Activated T-cell treated with anti-CD3 and anti-CD28 coated beads, Interleukin-2, amount 50 U/mL, for 72 hours (primary cell): Measurements from ENCODE around the gene ADAMTS17. TPM values are rescaled to one million over a fixed set of nuclear protein-coding genes. Genes with fewer than 3 reads are reported as not detected.

Experiments used
- ATAC-seq, 2 donors: fragments of 150-1000 bp; cut with Tn5 transposase; replicated peaks in 1 of 2; 2 replicates each; pipeline ENCODE4 v1.10.0; 2021; ENCODE audit warnings: moderate library complexity in 2 of 2, mild to moderate bottlenecking in 1 of 2
- DNase-seq, 2 donors: peaks; one replicate each; pipeline ENCODE4 v3.0.0; 2021 to 2022; ENCODE audit warnings: mixed read lengths in 1 of 2
- H3K27ac Mint-ChIP-seq: one replicate; pipeline ENCODE4 v1.8.0; 2022; ENCODE audit warnings: mild to moderate bottlenecking, moderate library complexity, mixed read lengths
- H3K27me3 Mint-ChIP-seq: one replicate; pipeline ENCODE4 v1.8.0; 2022; ENCODE audit warnings: low read depth, mixed read lengths
- H3K36me3 Mint-ChIP-seq, 2 donors: one replicate each; pipeline ENCODE4 v1.8.0; 2022; ENCODE audit warnings: mixed read lengths in 2 of 2, mild to moderate bottlenecking in 1 of 2; ENCODE audit not compliant: insufficient read depth in 2 of 2
- H3K4me1 Mint-ChIP-seq: one replicate; pipeline ENCODE4 v1.8.0; 2022; ENCODE audit warnings: low read depth, mixed read lengths
- H3K4me3 Mint-ChIP-seq, 2 donors: one replicate each; pipeline ENCODE4 v1.8.0; 2022; ENCODE audit warnings: mild to moderate bottlenecking in 2 of 2, mixed read lengths in 2 of 2, moderate library complexity in 2 of 2
- H3K9me3 Mint-ChIP-seq, 2 donors: one replicate each; pipeline ENCODE4 v1.8.0; 2022; ENCODE audit warnings: mixed read lengths in 2 of 2
- total RNA-seq, 2 donors: library from RNA; stranded (reverse); gene quantifications; one replicate each; pipeline ENCODE4 v1.2.3, GENCODE V29; 2022

The ADAMTS17 gene
- total RNA-seq, 2 donors from 2014 or later, result 2.4 to 2.6 TPM

- DNase-seq (no peak), ATAC-seq (no peak)
- H3K9me3 Mint-ChIP-seq, result no peaks in the 10 kb centered on the region
- H3K27me3 Mint-ChIP-seq, result no peaks in the 10 kb centered on the region
- no peak overlapping the region for H3K4me3 Mint-ChIP-seq
- no peaks in the 10 kb centered on the region for H3K4me1 Mint-ChIP-seq
- H3K27ac Mint-ChIP-seq, result no peak overlapping the region
- H3K36me3 Mint-ChIP-seq, result no peaks in the 10 kb centered on the region
These were observed 236.7 kb downstream of the ADAMTS17 start for GRCh38 chr15:100105101-100105500.

DNA sequence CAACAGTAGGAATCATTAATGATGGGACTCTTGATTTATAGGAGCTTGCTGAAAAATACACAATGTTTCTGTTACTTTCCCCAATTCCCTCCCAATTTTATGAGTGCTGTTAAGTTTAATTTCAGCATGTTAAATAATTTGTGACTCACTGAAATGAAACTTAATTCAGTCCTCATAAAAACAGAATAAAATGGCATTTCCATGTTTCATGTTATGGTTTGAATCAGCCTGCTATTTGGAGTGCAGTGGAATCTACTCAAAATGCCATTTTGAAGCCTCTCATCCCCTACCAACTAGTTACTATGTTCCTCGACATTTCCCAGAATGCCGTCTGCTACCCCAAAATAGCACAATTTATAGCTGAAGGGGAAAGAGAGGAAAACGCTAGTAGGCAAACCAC is 237.5 kb downstream of the ADAMTS17 start:
- Mint-ChIP-seq H3K27ac (no peak overlapping the region), H3K36me3 (no peaks in the 10 kb centered on the region), H3K4me3 (no peak overlapping the region), H3K4me1 (no peaks in the 10 kb centered on the region), H3K27me3 (no peaks in the 10 kb centered on the region), H3K9me3 (no peaks in the 10 kb centered on the region)
- DNase-seq (no peak), ATAC-seq (no peak)

DNA sequence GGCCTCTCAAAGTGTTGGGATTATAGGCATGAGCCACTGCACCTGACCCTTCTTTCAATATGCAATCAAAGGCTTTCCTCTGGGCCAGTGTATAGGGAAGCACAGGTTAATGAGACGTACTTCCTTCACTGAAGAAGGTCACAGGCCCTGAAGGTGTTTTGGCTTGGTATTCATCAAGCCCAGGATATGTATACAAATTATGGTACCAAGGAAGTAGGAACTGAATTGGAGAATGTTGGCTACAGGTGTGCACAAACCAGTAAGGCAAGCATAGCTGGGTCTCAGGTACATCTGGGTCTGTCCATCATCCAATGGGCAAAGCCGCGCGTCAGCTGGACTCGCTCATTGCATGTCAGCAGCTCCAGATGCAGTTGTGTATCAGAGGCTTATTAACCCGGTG is 237.9 kb downstream of the ADAMTS17 start:
- Mint-ChIP-seq H3K4me3 (no peak overlapping the region), H3K36me3 (no peaks in the 10 kb centered on the region), H3K9me3 (no peaks in the 10 kb centered on the region), H3K27me3 (no peaks in the 10 kb centered on the region), H3K27ac (no peak overlapping the region), H3K4me1 (no peaks in the 10 kb centered on the region)
- DNase-seq (no peak), ATAC-seq (no peak)

DNA sequence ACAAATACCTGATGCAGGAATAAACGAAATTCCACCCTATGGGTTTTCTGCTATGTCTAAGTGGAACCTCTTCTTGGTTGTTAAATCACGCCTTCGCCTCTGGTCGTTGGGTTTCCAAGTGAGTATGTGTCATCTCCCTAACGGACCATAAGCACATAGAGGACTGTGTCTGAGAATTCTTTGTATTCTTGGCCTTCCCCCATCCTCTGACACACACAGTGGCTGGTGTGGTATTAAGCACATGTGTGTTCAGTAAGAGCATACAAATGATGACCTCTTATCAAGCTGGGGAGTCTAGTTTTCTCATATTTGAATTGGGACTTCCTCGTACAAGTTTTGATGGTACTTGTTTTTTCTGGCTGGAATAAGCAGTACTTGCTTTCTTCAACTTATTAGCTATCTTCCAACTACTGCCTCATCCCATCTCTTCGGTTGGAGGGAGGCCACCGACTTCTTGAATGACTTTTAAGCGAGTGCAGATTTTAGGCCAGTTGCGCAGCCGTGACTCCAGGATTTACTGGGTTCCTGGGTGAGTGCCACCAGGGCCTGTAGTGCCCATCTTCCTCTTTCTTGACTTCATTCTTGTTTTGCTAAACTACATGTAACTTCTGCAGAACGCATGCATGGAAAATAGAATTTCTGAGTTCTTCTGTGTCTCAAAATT is 240.2 kb downstream of the ADAMTS17 start:
- Mint-ChIP-seq H3K4me3 (no peak overlapping the region), H3K4me1 (peaks cover 2% of the 10 kb centered on the region), H3K36me3 (no peaks in the 10 kb centered on the region), H3K27me3 (no peaks in the 10 kb centered on the region), H3K9me3 (no peaks in the 10 kb centered on the region), H3K27ac (peak overlapping the region; percentile 52)
- DNase-seq (no peak), ATAC-seq (no peak)

DNA sequence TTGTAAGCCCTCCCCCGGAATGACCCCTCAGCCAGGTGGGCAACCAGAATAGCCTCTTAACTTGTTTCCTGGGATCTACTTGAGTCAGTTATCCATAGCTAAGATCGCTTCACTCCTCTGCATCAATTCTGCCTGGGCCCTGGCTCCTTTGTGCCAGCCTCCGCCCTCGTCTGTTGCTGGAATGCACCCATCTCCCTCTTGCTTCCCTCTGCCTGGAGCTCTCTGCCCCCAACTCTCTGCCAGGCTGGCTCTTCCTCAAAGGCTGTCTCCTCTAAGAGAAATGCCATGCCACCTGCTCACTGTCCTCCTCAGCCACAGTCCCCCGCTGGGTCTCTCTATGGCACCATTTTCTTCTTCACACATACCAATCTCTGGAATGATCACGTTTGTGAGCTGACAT is 240.8 kb downstream of the ADAMTS17 start:
- H3K9me3 Mint-ChIP-seq, result no peaks in the 10 kb centered on the region
- H3K36me3 Mint-ChIP-seq, result no peaks in the 10 kb centered on the region
- H3K4me3 Mint-ChIP-seq, result no peak overlapping the region
- peaks cover 6% of the 10 kb centered on the region for H3K4me1 Mint-ChIP-seq
- DNase-seq (no peak), ATAC-seq (no peak)
- H3K27ac Mint-ChIP-seq, result no peak overlapping the region
- no peaks in the 10 kb centered on the region for H3K27me3 Mint-ChIP-seq

DNA sequence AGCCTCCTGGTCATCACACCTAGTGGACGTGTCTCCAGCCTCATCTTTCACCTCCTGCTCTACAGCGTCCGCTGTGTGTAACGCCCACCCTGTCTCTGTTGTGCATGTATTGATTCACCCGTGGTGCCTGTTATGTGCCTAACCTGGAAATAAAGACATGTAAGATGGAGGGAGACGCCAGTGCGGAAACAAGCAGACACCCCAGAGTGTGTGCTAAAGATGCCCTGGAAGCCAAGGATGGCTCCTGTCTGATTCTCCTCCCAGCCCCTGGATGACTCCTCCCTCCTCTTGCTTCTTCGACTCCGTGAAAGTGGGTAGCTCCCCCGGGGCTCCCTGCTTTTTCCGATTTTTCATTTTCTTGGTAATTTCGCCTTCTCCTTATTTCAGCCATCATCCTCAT is 241.8 kb downstream of the ADAMTS17 start:
- H3K27me3 Mint-ChIP-seq, result no peaks in the 10 kb centered on the region
- no peaks in the 10 kb centered on the region for H3K9me3 Mint-ChIP-seq
- ATAC-seq, result no peak
- no peak for DNase-seq
- peaks cover 6% of the 10 kb centered on the region for H3K4me1 Mint-ChIP-seq
- H3K27ac Mint-ChIP-seq, result no peak overlapping the region
- H3K36me3 Mint-ChIP-seq, result no peaks in the 10 kb centered on the region
- H3K4me3 Mint-ChIP-seq, result no peak overlapping the region

DNA sequence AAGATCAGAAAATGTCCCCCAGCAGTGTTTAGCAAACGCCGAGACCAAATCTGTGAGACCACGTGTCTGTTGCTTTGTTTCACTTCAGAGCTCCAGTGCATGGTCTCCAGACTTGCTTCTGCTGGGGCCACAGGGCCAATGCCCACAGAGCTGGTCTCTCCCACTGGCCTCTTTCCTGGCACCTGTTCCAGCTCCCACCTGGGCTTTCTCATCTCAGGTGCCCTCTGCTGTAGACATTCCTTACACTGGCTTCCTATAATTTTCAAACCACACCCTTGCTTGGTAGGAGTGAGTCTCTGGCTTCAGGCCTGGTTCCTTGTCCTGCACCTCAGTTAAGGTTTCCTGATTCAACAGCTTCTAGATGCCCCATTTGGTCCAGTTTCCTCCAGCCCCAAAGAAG is 243.1 kb downstream of the ADAMTS17 start:
- Mint-ChIP-seq H3K4me1 (peaks cover 10% of the 10 kb centered on the region), H3K36me3 (no peaks in the 10 kb centered on the region), H3K4me3 (no peak overlapping the region), H3K27me3 (no peaks in the 10 kb centered on the region), H3K27ac (no peak overlapping the region), H3K9me3 (no peaks in the 10 kb centered on the region)
- no peak for ATAC-seq
- no peak for DNase-seq

- peaks cover 11% of the 10 kb centered on the region for H3K4me1 Mint-ChIP-seq
- H3K27me3 Mint-ChIP-seq, result no peaks in the 10 kb centered on the region
- H3K9me3 Mint-ChIP-seq, result no peaks in the 10 kb centered on the region
- H3K27ac Mint-ChIP-seq, result no peak overlapping the region
- DNase-seq, result no peak
- H3K36me3 Mint-ChIP-seq, result no peaks in the 10 kb centered on the region
- ATAC-seq, result no peak
- no peak overlapping the region for H3K4me3 Mint-ChIP-seq
These were observed 244.2 kb downstream of the ADAMTS17 start for GRCh38 chr15:100097342-100098127.

GRCh38 chr15:100096700-100097099 is 245.1 kb downstream of the ADAMTS17 start:
- H3K27me3 Mint-ChIP-seq, result no peaks in the 10 kb centered on the region
- DNase-seq, result no peak
- peaks cover 11% of the 10 kb centered on the region for H3K4me1 Mint-ChIP-seq
- no peaks in the 10 kb centered on the region for H3K36me3 Mint-ChIP-seq
- no peak for ATAC-seq
- H3K9me3 Mint-ChIP-seq, result no peaks in the 10 kb centered on the region
- H3K4me3 Mint-ChIP-seq, result no peak overlapping the region
- no peak overlapping the region for H3K27ac Mint-ChIP-seq

- no peak for DNase-seq
- ATAC-seq, result no peak
- no peak overlapping the region for H3K27ac Mint-ChIP-seq
These were observed 245.6 kb downstream of the ADAMTS17 start for GRCh38 chr15:100096248-100096600.

DNA sequence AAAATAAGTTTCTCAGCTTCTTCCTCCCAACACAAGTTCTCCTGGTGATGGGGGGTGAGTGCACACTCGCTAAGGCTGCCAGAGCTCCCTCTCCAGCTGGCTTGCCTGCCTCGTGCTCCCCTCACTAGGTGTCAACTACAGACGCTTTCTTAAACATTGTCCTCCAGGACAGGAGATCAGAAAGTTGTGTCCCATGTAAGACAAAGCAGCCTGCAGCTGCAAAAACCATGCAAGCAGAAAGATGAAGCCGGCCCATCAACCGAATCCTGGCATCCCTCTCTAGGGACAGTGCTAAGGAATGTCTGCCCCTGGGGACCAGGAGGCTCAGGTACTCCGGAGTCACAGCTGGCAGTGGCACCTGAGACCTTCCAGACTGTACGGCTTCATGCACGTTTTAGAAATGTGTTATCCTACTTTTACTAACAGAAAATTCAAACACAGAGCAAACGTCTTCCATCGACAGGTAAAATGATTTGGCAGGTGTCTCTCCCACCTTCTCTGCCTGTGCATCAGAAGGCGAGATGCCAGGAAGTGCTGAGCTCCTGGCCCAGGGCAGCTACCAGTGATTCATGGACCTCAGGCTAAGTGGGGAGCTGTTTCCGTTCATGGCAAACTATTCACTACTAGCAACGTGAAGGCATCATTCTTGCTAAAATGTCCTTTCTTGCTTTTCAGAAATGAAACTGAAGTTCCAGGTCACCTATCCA is 246.1 kb downstream of the ADAMTS17 start:
- Mint-ChIP-seq H3K27ac (no peak overlapping the region), H3K27me3 (no peaks in the 10 kb centered on the region), H3K9me3 (no peaks in the 10 kb centered on the region), H3K4me3 (no peak overlapping the region), H3K36me3 (no peaks in the 10 kb centered on the region), H3K4me1 (peaks cover 11% of the 10 kb centered on the region)
- DNase-seq, result no peak
- ATAC-seq, result no peak

More at GRCh38 chr15:100096248-100096600, 245.6 kb downstream of the ADAMTS17 start:
- H3K27me3 Mint-ChIP-seq, result no peaks in the 10 kb centered on the region
- H3K4me3 Mint-ChIP-seq, result no peak overlapping the region
- peaks cover 11% of the 10 kb centered on the region for H3K4me1 Mint-ChIP-seq
- no peaks in the 10 kb centered on the region for H3K9me3 Mint-ChIP-seq
- no peaks in the 10 kb centered on the region for H3K36me3 Mint-ChIP-seq

DNA sequence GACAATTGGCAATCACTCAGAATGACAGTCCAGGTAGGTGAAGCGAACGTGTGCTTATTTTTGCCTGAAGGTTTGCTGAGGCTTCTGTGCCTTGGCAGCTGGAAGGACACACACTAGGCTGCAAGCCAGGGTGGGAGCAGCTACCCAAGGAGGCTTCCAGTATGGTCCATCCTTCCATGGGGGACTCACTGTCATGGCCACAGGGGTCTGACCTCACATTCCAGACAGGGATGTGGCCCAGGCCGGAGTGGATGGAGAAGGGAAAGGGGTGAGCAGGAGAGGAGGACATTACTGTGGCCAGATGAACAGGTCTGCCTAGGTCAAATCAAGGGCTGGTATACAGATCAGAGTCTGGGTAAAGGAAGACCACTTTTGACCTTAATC is 247.7 kb downstream of the ADAMTS17 start:
- ATAC-seq (no peak), DNase-seq (no peak)
- no peak overlapping the region for H3K4me3 Mint-ChIP-seq
- H3K9me3 Mint-ChIP-seq, result no peaks in the 10 kb centered on the region
- peaks cover 2% of the 10 kb centered on the region in 2 donors for H3K36me3 Mint-ChIP-seq
- peaks cover 11% of the 10 kb centered on the region for H3K4me1 Mint-ChIP-seq
- H3K27ac Mint-ChIP-seq, result no peak overlapping the region
- no peaks in the 10 kb centered on the region for H3K27me3 Mint-ChIP-seq
